KMS-11 (cell line): ENCODE results near the gene DET1.

Experiments
- H2AFZ ChIP-seq: fragments of 200-600 bp; sonication (generic); 2 replicates; pipeline ENCODE4 v1.6.1; 2016; ENCODE audit warnings: antibody characterized with exemption, mixed run types, low read depth
- H3K27ac ChIP-seq: fragments of 200-600 bp; sonication (generic); 2 replicates; pipeline ENCODE4 v1.6.1; 2016; ENCODE audit warnings: mild to moderate bottlenecking, mixed run types
- H3K27me3 ChIP-seq: fragments of 200-600 bp; sonication (generic); 2 replicates; pipeline ENCODE4 v1.6.1; 2017; ENCODE audit warnings: mild to moderate bottlenecking, low read depth, mixed run types, moderate library complexity; ENCODE audit not compliant: insufficient read depth
- H3K36me3 ChIP-seq: fragments of 200-600 bp; sonication (generic); 2 replicates; pipeline ENCODE4 v1.6.1; 2017; ENCODE audit warnings: mild to moderate bottlenecking, mixed run types; ENCODE audit not compliant: insufficient read depth
- H3K4me1 ChIP-seq: fragments of 200-600 bp; sonication (generic); 2 replicates; pipeline ENCODE4 v1.6.1; 2016; ENCODE audit warnings: mild to moderate bottlenecking, low read depth, mixed run types; ENCODE audit not compliant: poor library complexity, severe bottlenecking
- H3K4me2 ChIP-seq: fragments of 200-600 bp; sonication (generic); 2 replicates; pipeline ENCODE4 v1.7.0; 2016; ENCODE audit warnings: mild to moderate bottlenecking, mixed run types
- H3K4me3 ChIP-seq: fragments of 200-600 bp; sonication (generic); IDR thresholded peaks from 2 replicates; pipeline ENCODE4 v1.6.1; 2017; ENCODE audit warnings: low read depth, low read length, mixed read lengths; ENCODE audit not compliant: insufficient read depth
- H3K79me2 ChIP-seq: fragments of 200-600 bp; sonication (generic); 2 replicates; pipeline ENCODE4 v1.6.1; 2016; ENCODE audit warnings: low read depth, mixed run types; ENCODE audit not compliant: insufficient read depth
- H3K9ac ChIP-seq: fragments of 200-600 bp; sonication (generic); 2 replicates; pipeline ENCODE4 v1.6.1; 2016; ENCODE audit warnings: mild to moderate bottlenecking, mixed run types
- H4K20me1 ChIP-seq: fragments of 200-600 bp; sonication (generic); 2 replicates; pipeline ENCODE4 v1.6.1; 2016; ENCODE audit warnings: mild to moderate bottlenecking, mixed run types; ENCODE audit not compliant: insufficient read depth
- CTCF ChIP-seq: fragments of 200-600 bp; sonication (generic); conservative IDR thresholded peaks from 2 replicates; pipeline ENCODE4 v1.6.1; 2017; ENCODE audit warnings: low read depth, mild to moderate bottlenecking, antibody characterized with exemption, low read length, moderate library complexity, mixed read lengths

DET1 gene

GRCh38 chr15:88482263-88482662, 64.2 kb downstream of the DET1 start:
- Histone ChIP-seq H3K4me3 (no peak overlapping the region), H3K9ac (no peak overlapping the region), H3K27ac (no peak overlapping the region), H3K27me3 (no peaks in the 10 kb centered on the region), H2AFZ (no peak overlapping the region), H3K36me3 (no peaks in the 10 kb centered on the region), H4K20me1 (no peaks in the 10 kb centered on the region), H3K79me2 (no peaks in the 10 kb centered on the region), H3K4me2 (no peak overlapping the region), H3K4me1 (no peaks in the 10 kb centered on the region)
- TF ChIP-seq CTCF: no peak

GRCh38 chr15:88480981-88481380, 65.5 kb downstream of the DET1 start:
- TF ChIP-seq CTCF: no peak
- no peaks in the 10 kb centered on the region for H4K20me1 ChIP-seq
- H3K9ac ChIP-seq: no peak overlapping the region

GRCh38 chr15:88479169-88479568, 67.3 kb downstream of the DET1 start:
- TF ChIP-seq CTCF: no peak
- H3K36me3 ChIP-seq: no peaks in the 10 kb centered on the region
- H3K4me1 ChIP-seq: peaks cover 14% of the 10 kb centered on the region
- no peak overlapping the region for H3K4me2 ChIP-seq
- no peak overlapping the region for H3K27ac ChIP-seq
- no peak overlapping the region for H3K4me3 ChIP-seq
- H3K27me3 ChIP-seq: no peaks in the 10 kb centered on the region
- H3K79me2 ChIP-seq: no peaks in the 10 kb centered on the region
- H2AFZ ChIP-seq: no peak overlapping the region
- H4K20me1 ChIP-seq: no peaks in the 10 kb centered on the region
- H3K9ac ChIP-seq: no peak overlapping the region

More at GRCh38 chr15:88480981-88481380, 65.5 kb downstream of the DET1 start:
- no peak overlapping the region for H3K4me3 ChIP-seq
- H3K4me2 ChIP-seq: no peak overlapping the region
- H2AFZ ChIP-seq: no peak overlapping the region
- H3K27me3 ChIP-seq: no peaks in the 10 kb centered on the region
- peaks cover 9% of the 10 kb centered on the region for H3K4me1 ChIP-seq
- H3K27ac ChIP-seq: no peak overlapping the region
- H3K79me2 ChIP-seq: no peaks in the 10 kb centered on the region
- H3K36me3 ChIP-seq: no peaks in the 10 kb centered on the region

DNA sequence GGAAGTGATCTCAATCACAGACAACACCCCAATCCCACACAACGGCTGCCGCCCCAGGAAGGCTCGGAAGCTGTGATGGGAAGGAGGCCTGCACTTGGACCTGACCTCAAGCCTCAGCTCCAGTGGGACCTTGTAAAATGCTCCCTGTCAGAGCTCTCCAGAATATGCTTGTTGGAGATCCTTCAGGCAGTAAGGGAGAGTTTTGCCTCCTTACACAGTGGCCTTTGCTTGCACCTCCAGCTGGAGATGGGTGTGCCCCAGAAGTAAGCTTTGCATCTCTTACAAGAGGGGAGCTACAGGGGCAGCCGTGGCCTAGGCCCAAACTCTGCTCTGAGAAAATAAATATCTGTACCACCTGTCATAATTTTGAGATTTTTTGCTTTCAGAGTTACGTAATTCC, 68.6 kb downstream of the DET1 start:
- Histone ChIP-seq H4K20me1 (no peaks in the 10 kb centered on the region), H3K4me3 (no peak overlapping the region), H3K9ac (no peak overlapping the region), H3K4me1 (peaks cover 24% of the 10 kb centered on the region), H3K27ac (no peak overlapping the region), H3K4me2 (no peak overlapping the region), H2AFZ (no peak overlapping the region), H3K79me2 (no peaks in the 10 kb centered on the region), H3K27me3 (no peaks in the 10 kb centered on the region), H3K36me3 (no peaks in the 10 kb centered on the region)
- no peak for TF ChIP-seq CTCF

DNA sequence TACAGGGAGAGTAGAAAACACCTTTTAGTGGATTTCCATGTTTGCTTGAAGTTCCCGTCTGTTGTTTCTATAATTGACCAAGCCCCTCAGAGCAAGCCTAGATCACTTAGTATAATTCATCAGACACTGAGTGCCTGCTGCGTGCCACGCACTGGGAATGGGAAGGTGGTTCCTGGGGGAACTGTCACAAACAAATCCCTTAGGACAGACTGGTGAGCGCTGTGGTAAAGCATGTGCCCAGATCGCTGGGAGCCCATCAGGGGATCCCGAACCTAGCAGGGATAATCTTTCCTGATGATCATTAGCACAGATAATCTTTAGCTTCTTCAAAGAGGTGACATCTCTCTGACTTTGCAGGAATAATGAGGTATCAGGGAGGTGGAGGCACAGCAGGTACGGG, 69.4 kb downstream of the DET1 start:
- no peak for TF ChIP-seq CTCF
- no peak overlapping the region for H3K9ac ChIP-seq
- H3K36me3 ChIP-seq: no peaks in the 10 kb centered on the region
- peaks cover 32% of the 10 kb centered on the region for H3K4me1 ChIP-seq
- no peaks in the 10 kb centered on the region for H4K20me1 ChIP-seq
- no peak overlapping the region for H3K27ac ChIP-seq
- H3K4me3 ChIP-seq: no peak overlapping the region
- H3K27me3 ChIP-seq: no peaks in the 10 kb centered on the region
- no peak overlapping the region for H3K4me2 ChIP-seq
- H2AFZ ChIP-seq: no peak overlapping the region
- H3K79me2 ChIP-seq: no peaks in the 10 kb centered on the region
